GOT3 (cell line): ENCODE data around the gene CEP135.
A peak's percentile ranks its signal among the peaks of the same experiment; 100 is the strongest.
"Not testable (repeated sequence)": the region's sequence is repeated elsewhere in the genome, so short reads cannot be mapped to it uniquely, and the experiment has no call there.

Source experiments
- DNase-seq: peaks from one replicate; lab custom pipeline; 2025; ENCODE audit warnings: mixed read lengths; lab: John Stamatoyannopoulos, UW

CEP135 gene, protein sequence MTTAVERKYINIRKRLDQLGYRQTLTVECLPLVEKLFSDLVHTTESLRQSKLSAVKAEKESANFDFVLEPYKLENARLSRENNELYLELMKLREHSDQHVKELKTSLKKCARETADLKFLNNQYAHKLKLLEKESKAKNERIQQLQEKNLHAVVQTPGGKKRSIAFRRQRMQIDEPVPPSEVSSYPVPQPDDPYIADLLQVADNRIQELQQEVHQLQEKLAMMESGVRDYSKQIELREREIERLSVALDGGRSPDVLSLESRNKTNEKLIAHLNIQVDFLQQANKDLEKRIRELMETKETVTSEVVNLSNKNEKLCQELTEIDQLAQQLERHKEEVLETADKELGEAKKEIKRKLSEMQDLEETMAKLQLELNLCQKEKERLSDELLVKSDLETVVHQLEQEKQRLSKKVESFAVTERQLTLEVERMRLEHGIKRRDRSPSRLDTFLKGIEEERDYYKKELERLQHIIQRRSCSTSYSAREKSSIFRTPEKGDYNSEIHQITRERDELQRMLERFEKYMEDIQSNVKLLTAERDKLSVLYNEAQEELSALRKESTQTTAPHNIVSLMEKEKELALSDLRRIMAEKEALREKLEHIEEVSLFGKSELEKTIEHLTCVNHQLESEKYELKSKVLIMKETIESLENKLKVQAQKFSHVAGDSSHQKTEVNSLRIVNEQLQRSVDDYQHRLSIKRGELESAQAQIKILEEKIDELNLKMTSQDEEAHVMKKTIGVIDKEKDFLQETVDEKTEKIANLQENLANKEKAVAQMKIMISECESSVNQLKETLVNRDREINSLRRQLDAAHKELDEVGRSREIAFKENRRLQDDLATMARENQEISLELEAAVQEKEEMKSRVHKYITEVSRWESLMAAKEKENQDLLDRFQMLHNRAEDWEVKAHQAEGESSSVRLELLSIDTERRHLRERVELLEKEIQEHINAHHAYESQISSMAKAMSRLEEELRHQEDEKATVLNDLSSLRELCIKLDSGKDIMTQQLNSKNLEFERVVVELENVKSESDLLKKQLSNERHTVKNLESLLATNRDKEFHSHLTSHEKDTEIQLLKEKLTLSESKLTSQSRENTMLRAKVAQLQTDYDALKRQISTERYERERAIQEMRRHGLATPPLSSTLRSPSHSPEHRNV

DNA sequence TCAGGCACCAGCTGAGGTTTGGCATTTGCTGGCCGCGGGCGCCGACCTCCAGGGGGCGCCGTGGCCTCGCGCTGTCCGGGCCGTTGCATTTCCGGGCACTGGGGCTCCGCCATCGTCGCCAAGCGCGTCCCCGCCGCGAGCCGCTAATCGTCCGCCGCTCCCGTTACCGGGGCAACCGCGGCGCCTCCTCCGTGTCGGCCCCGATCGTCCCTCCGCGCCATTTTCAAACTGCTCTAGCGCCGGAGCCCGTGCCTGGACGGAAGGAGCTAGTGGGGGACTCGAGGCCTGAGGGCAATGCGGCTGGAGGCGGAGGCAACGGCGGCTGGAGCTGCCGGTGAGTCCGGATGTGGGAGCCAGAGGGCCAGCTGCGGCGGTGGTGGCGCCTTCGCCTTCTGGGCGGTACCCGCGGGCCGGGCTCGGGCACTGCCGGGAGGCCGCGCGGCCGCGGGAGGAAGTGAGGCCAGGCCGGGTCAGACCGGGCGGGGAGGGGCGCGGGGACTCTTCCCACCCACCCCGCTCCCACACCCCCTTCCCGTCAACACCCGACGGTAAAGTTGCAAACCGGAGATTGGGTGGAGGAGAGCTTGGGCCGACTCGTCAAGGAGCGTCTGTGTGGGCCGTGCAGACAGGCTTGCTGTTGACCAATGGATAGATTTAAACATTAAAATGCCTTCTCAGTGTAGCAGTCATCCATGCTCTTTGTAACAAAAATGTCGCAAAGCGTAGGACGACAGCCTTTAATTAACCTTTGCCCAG, at the start of gene CEP135:
CEP135 (plus strand) TSS at position 220 of the 756 bp plus-strand sequence. CDS start 3,186 bp downstream, outside the sequence.
- DNase-seq = peak; percentile 71

DNA sequence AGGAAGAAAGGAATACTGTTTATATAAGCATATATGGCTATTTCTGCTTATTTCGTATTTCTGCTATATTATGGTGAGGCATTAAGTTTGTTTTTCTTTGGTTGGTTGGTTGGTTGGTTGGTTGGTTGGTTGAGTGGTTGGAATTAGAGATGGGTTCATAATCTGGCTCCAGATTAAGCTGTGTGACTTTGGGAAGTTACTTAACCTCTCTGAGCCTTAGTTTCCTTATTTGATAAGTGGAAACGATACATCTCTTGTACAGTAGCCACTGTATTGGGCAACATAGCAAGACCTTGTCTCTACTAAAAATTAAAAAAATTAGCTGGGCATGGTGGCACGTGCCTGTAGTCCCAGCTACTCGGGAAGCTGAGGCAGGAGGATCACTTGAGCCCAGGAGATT, 46.1 kb upstream of the CEP135 start:
- DNase-seq = no peak

DNA sequence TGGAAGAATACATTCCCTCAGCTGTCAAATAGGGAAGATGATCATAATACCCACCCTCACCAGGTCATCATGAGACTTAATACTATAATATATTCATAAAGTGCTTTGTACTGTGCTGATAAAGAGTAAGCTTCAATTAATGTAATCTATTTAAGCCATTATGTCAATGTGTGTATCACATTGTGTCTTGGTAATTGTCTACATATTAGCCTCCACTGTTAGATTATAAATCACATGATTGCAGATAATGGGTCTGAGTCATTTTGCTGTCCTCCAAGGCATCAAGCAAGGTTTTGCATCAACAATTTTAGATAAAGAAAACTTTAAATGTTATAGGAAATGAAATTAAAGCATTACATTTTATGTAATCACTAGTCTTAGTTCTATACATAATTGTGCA, 45.2 kb upstream of the CEP135 start:
- no peak for DNase-seq

DNA sequence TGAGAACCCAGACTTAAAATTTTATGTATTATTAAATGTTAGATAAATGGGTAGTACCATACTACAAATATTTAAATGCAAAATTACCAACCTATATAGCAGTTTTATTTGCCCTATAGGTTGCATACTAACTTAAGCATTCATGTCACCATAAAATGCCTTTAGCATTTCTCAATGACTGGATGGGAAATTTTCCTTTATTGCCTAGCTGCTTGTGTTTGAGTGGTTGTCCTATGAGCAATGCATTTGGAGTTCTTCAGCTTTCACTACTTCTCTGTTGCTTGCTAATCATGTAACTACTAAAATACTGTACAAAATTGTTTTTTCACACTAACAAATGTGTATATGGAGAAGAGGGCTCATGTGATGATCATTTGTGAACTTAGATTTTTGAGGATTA, 44.2 kb upstream of the CEP135 start:
- no peak for DNase-seq

DNA sequence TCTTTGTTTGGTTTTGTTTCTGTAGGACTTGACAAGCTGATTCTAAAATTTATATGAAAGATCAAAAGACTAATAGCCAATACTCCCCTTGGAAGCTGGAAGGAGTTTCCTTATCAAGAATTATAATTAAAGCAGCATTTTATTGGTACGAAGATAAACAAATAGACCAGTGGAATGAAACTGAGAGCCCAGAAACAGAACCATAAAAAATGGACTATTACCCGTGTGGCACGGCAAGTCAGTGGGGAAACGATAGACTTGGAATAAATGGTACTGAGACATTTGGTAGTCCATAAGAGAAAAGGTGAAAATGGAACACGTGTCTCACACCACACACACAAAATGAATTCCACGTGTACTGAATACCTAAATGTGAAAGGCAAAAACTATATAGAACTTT, 42.4 kb upstream of the CEP135 start:
- DNase-seq = no peak

DNA sequence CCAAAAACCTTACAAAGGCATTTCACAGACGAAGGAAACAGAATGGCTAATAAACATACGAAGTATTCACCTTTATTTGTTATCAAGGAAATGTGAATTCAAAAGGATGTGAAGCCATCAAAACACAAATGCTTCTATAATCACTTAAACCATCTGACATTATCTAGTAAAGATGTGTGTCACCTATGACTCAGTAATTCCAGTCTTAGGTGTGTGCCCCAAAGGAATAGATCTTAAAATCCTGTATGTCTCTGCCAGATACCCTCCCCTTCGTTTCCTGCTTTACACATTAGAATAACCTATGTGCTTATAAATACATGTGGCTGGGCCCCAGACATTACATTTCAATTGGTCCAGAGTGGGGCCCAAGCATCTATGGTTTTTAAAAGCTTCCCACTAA, 41.8 kb upstream of the CEP135 start:
- no peak for DNase-seq

DNA sequence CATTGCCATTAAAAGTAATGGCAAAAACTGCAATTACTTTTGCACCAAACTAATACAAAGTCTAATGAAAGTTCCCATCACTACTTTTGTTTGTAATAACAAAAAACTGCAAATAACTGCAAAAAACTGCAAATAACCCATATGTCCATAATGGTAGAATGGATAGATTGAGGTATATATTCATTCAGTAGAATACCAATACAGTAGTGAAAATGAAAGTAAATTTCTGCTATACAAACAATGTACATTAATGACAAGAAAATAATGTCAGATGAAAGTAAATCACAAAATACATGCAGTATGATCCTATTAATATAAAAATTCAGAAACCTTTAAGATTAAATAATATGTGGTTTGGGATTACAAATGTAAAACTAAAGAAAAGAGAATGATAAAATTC, 41.3 kb upstream of the CEP135 start:
- DNase-seq = no peak

DNA sequence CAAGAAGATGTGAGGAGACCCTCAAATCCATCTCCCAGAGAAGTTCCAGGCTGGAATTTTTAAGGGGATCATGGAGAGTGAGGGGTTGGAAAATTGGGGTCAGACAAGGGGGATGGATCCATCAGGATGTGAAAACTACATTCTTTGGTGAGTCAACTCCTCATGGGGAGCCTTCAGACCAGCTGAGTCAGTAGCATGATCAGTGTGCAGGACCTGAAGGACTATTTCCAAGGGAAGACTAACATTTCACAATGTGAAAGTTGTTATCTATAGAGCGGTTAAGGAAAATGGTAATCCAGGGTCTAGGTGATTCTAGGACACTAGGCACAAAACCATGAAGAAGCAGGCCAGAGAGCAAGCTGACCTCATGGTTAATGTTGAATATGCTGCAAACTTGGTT, 38.6 kb upstream of the CEP135 start:
- DNase-seq = no peak

DNA sequence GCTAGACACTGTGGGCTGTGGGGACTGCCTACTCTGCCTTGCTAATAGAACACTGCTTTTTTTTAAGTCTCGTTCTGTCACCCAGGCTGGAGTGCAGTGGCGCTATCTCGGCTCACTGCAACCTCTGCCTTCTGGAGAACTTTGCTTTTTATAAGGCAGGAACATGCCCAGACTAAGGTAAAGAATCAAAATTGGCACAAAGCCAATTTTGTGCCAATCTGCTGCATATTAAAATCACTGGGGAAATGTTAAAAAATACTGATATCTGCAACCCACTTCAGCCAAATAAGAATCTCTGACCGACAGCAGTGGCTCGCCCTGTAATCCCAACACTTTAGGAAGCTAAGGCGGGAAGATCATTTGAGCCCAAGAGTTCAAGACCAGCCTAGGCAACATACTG, 36.5 kb upstream of the CEP135 start:
- no peak for DNase-seq

DNA sequence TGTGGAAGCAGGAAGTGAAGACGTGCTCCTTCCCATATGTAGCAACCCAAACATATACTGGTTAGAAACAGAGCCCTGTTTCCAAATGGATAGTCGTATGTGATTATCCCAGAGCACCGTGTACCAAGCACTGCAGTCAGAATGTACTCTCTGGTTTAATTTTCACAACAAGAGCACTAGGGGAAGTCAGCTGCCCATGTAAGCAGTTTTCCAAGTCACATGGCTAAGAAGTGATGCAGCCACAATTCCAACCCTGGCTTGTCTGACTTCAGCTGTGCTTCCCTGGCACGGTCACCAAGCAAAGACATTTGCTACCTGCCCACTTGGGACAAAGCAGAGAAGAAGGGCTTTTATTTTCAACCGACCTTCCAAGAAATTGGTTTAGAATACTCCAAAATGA, 28.2 kb upstream of the CEP135 start:
- no peak for DNase-seq

DNA sequence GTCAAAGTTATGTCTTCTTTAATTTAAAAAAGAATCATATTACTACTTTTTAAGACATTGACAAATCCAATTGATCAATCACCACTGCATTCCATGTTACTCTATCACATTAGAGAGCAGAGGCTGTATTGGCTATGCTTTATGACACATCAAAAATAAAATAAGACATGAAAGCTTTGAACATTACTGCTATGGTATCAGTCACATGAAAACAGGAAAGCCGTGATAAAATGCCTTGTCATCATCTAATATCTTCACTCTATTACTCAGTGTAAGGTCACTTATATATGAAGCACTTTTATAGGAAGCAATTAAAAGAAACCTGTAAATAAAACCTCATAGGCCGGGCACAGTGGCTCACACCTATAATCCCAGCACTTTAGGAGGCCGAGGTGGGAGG, 27.7 kb upstream of the CEP135 start:
- DNase-seq = no peak

DNA sequence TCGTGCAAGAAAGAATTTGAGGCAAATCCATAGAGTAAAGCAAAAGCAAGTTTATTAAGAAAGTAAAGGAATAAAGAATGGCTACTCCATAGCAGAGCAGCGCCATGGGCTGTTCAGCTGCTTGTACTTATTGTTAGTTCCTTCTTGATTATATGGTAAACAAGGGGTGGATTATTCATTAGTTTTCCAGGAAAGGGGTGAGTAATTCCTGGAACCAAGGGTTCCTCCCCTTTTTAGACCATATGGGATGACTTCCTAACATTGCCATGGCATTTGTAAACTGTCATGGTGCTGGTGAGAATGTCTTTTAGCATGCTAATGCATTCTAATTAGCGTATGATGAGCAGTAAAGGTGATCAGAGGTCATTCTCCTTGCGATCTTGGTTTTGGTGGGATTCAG, 23.5 kb upstream of the CEP135 start:
- DNase-seq = no peak

DNA sequence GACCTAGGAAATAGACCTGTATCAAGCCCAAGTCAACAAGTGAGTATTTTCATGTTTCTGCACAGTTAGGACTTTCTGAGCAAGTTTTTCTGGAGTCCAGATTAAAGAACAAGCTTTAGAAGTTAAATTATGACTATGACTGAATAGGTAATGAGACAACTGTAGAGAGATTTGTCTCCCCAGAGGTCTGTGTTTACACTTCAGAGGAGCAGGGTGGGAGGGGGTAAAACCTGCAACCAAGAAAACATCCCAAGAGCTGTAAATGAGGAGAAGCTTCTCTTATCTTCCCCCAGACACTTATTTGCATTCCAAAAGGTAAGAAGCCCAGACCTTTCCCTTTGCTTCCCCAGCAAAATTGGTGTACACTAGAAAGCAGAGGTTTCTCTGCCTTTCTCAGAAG, 22.1 kb upstream of the CEP135 start:
- no peak for DNase-seq

DNA sequence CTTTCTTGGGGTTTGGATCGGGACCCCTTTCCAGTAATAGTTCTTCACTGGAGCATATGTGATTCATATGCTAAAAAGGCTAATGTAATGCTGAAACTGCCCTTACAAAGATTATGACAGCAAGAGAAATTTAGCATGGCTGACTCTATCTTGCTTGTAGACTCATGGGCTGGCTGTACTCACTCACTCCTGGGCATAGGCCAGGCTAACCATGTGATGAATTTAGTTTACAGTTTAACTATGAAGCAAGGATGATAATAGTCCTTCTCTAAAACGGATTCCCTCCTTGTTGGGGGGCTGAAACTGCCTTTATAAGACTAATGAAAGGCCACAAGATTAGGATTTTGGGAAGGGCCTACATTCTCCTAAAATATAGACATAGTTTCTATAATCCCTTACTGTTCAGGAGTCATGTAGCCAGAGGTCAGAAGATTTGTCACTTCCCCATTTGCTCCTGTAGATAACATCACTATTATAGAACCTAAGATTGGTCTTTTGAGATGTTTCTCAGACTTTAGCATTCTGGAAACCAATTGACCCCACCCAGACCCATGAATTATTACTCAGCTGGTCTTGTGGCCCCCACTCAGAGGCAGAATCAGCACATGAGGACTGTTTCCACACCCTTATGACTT, 20.8 kb upstream of the CEP135 start:
- no peak for DNase-seq

DNA sequence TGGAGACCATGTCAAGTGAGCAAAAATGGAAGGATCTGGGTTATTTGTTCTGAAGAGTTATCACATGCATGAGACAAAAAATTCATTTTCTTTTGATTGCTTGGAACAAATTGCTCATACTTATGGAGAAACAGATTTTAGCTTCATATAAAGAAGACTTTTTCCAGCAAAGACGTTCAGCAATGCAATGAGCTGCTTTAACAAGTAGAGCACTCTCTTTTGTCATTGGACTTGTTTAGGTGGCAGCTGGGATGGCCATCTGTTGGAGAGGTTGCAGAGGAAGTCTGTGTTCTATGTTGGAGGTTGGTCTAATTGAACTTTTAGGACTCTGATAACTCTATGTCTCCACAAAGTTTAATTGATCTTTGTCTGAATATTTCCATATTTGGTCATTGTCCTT, 19.9 kb upstream of the CEP135 start:
- DNase-seq = no peak

DNA sequence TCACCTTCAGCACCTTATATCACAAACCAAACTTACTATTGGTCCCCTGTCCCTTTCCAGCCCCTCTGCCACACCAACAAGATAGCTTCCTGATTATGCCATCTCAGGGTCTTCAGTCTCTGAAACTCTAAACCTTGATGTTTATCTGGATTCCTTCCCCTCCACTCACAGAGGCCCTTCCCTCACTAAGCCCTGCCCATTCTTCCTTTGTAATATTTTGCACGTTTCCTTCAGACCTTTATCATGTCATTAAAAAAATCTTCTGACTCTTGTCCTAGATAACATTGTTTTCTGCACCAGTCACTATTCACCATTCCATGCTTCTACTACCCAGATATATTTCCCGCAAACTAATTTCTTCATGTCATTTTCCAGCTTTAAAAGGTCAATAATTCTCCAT, 17.7 kb upstream of the CEP135 start:
- no peak for DNase-seq

DNA sequence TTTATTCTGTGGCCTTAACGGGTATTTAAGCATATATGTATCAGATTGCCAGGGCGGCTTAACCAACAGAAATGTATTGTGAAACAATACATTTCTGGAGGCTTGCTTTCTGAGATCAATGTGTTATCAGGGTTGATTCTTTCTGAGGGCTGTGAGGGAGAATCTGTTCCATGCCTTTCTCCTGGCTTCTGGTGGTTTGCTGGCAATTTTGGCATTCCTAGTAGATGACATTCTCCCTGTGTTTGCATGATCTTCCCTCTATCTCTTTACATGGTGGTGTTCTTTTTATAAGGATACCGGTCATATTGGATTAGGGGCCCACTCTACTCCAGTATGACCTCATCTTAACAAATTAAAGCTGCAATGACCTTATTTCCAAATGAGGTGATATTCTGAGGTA, 16.9 kb upstream of the CEP135 start:
- no peak for DNase-seq

DNA sequence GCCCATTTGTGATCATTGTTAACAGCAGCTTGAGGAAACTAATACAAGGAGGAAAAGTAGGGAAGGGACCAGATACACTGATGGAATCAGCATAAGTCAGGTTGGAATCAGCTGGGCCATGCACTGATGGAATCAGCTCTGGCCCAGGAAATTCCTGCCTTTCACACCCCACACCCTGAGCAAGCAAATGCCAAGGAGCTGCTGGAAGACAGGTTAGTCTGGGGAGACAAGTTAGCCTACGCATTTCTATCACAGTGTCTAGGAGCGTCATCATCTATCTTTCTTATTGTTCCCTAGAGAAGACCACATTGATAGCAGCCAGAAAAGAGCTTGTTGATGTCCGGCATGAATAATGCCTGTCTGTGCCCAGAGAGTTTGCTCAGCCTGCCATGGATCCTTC, 16.2 kb upstream of the CEP135 start:
- no peak for DNase-seq

DNA sequence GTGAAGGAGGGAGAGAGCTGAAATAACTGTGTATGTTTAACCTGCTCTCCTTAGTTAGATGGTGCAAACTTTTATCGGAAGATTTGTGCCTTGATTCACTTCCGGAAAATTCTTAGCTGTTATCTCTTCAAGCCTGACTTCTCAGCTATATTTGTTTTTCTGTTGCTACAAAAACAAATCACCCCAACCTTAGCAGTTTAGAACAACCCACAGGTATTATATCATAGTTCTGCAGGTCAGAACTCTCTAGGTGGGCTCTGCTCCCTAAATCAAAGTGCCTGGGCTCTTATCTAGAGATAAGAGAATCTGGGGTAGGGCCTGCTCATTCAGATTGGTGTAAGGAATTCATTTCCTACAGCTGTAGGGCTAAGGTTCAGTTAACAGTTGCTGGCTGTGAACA, 15.1 kb upstream of the CEP135 start:
- DNase-seq = no peak

DNA sequence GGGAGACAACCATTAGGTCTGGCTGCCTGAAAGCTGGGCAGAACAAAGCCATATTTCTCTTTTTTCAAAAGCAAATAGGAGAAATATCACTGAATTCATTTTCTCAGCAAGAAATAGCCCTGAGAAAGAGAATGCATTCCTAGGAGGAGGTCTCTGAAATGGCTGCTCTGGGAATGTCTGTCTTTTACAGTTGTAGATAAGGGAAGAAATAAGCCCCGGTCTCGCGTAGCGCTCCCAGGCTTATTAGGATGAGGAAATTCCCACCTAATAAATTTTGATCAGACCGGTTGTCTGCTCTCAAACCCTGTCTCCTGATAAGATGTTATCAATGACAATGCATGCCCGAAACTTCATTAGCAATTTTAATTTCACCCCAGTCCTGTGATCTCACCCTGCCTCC, 12.8 kb upstream of the CEP135 start:
- DNase-seq = not testable (repeated sequence)

DNA sequence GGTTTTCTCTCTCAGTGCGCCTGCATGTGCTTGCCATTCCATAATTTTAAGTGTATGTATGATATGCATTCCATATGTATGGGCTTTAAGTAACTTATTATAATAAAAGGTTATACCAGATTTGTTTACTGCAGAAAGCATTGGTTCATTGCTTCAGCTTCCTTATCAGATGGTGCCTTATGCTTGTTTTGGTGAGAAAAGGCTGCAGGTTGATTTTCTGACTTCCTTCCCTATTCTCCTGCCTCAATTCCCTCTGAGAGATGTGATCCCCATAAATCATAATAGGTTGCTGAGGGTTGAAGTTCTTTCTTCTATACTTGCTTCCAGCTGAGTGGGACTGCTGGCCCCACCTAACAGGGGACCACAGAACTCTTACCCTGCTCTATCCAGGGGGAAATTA, 10.3 kb upstream of the CEP135 start:
- DNase-seq = no peak

DNA sequence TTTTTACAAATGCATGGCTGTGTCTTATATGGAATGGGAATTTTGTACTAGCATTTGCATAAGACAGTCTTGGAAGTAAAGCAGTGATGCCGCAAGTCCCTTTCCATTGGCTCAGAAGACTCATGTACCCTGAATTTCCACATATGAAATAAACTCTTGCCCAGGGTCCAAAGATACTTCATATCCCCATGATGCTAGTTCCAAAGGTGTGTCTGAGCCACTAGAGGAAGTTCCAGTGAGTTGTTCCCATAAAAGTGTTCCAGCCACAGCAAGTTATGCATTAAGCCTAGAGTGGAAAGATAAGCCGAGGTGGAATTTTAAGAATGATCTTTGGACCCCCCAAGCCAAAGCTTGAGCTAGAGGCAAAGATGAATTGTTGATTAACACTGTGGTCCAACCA, 9.3 kb upstream of the CEP135 start:
- DNase-seq = no peak
